K562 (cell line): ENCODE data around the gene SETD4. TPM values are rescaled to one million over a fixed set of nuclear protein-coding genes. Genes with fewer than 3 reads are reported as not detected.

Experiments
- ATAC-seq: fragments of 200-7000 bp; cut with Tn5 transposase; 3 replicates; pipeline ENCODE4 v1.9.1; 2020; ENCODE audit warnings: moderate library complexity
- BruUV-seq: library from RNA; stranded (reverse); fragments of 400-500 nt; replicated peaks from 2 replicates; lab custom pipeline; 2021; lab: Mats Ljungman, UMichigan
- CTCF ChIA-PET: fragments of 300-600 bp; formaldehyde crosslinking; extraction: SDS; loops from one replicate; lab custom pipeline; 2021; ENCODE audit warnings: low intra/inter-chr PET ratio; lab: Yijun Ruan, JAX
- POLR2A ChIA-PET: fragments of 300-600, 350-650 bp; sonication (Branson Sonifier 250); formaldehyde crosslinking; extraction: SDS; loops from one replicate; lab custom pipeline; 2021; ENCODE audit warnings: antibody characterized with exemption, inconsistent platforms; lab: Yijun Ruan, JAX
- DNase-seq, 4 experiments: peaks; one replicate each; pipeline versions ENCODE4 v3.0.0 to v3.0.0-alpha.2; 2011 to 2018; ENCODE audit warnings: low spot score in 3 of 4, mixed read lengths in 3 of 4; ENCODE audit errors: extremely low read depth in 1 of 4
- FAIRE-seq: peaks from 2 replicates; lab custom pipeline; 2011; peaks lifted over from hg19 to GRCh38; lab: Jason Lieb, UNC
- H2AFZ ChIP-seq: 2 replicates; pipeline ENCODE4 v1.6.0; 2011; ENCODE audit warnings: low read depth, low read length, control low read depth, inconsistent platforms
- H3K27ac ChIP-seq: fragments of 200-600 bp; 3 replicates; pipeline ENCODE4 v1.8.0; 2011; ENCODE audit warnings: low read depth, mild to moderate bottlenecking, control low read depth, inconsistent platforms, low read length, moderate library complexity, mixed read lengths; ENCODE audit errors: extremely low read depth
- H3K27me3 ChIP-seq, 2 experiments: fragments of 300-600 bp in 1 of 2; 2 replicates in 1 of 2; 3 replicates in 1 of 2; pipeline versions ENCODE4 v1.6.0 to v1.8.0; 2011; ENCODE audit warnings: inconsistent platforms in 2 of 2, low read length in 2 of 2, mild to moderate bottlenecking in 1 of 2, mixed read lengths in 1 of 2, moderate library complexity in 1 of 2; ENCODE audit not compliant: control insufficient read depth in 2 of 2, insufficient read depth in 2 of 2
- H3K36me3 ChIP-seq: fragments of 300-600 bp; 3 replicates; pipeline ENCODE4 v1.8.0; 2011; ENCODE audit warnings: mild to moderate bottlenecking, low read length, inconsistent platforms; ENCODE audit not compliant: control insufficient read depth, insufficient read depth
- H3K4me1 ChIP-seq, 2 experiments: fragments of 200-600 bp in 1 of 2; replicated peaks in 1 of 2; 2 replicates in 1 of 2; 3 replicates in 1 of 2; pipeline versions ENCODE4 v1.5.1 to v1.8.0; 2011; ENCODE audit warnings: inconsistent platforms in 2 of 2, low read length in 2 of 2, mild to moderate bottlenecking in 1 of 2, mixed read lengths in 1 of 2, moderate library complexity in 1 of 2; ENCODE audit not compliant: control insufficient read depth in 2 of 2, insufficient read depth in 2 of 2
- H3K4me2 ChIP-seq: 2 replicates; pipeline ENCODE4 v1.6.1; 2011; ENCODE audit warnings: low read length, control low read depth, inconsistent platforms, mixed read lengths; ENCODE audit not compliant: insufficient read depth
- H3K4me3 ChIP-seq: fragments of 200-600 bp; sonication (generic), shearing (Covaris generic); 2 replicates; pipeline ENCODE4 v1.5.1; 2016; ENCODE audit warnings: control low read depth, inconsistent platforms
- H3K79me2 ChIP-seq: fragments of 200-600 bp; 3 replicates; pipeline ENCODE4 v1.8.0; 2011; ENCODE audit warnings: low read length, inconsistent platforms; ENCODE audit not compliant: control insufficient read depth, insufficient read depth
- H3K9ac ChIP-seq, 2 experiments: 2 replicates each; pipeline versions ENCODE4 v1.6.0 to v1.6.1; 2011; ENCODE audit warnings: low read depth in 2 of 2, low read length in 2 of 2, control low read depth in 1 of 2, inconsistent platforms in 1 of 2, mild to moderate bottlenecking in 1 of 2, mixed read lengths in 1 of 2; ENCODE audit not compliant: insufficient read depth in 1 of 2
- H3K9me1 ChIP-seq: one replicate; pipeline ENCODE4 v1.6.0; 2011; ENCODE audit warnings: inconsistent platforms, mild to moderate bottlenecking, low read length, moderate library complexity; ENCODE audit not compliant: control insufficient read depth, insufficient read depth
- H3K9me3 ChIP-seq: replicated peaks from 2 replicates; pipeline ENCODE4 v1.5.1; 2011; ENCODE audit warnings: low read depth, low read length, inconsistent platforms; ENCODE audit not compliant: control insufficient read depth, insufficient read depth
- H4K20me1 ChIP-seq: replicated peaks from 2 replicates; pipeline ENCODE4 v1.6.1; 2011; ENCODE audit warnings: low read length, inconsistent platforms, mixed read lengths; ENCODE audit not compliant: control insufficient read depth, insufficient read depth
- CEBPB ChIP-seq: fragments of 450-650 bp; IDR thresholded peaks from 2 replicates; pipeline ENCODE4 v1.6.1; 2016; ENCODE audit warnings: missing genetic modification characterization, missing compliant biosample characterization
- CTBP1 ChIP-seq: fragments of 450-650 bp; IDR thresholded peaks from 2 replicates; pipeline ENCODE4 v1.6.1; 2016; ENCODE audit warnings: borderline replicate concordance
- CTCF ChIP-seq, 3 experiments: IDR thresholded peaks in 2 of 3; conservative IDR thresholded peaks in 1 of 3; 2 replicates each; pipeline ENCODE4 v1.5.1; 2011 to 2012; ENCODE audit warnings: low read length in 3 of 3, mild to moderate bottlenecking in 3 of 3, control low read depth in 2 of 3, improper control_type of control experiment in 1 of 3, inconsistent platforms in 1 of 3, low read depth in 1 of 3, mixed read lengths in 1 of 3, moderate library complexity in 1 of 3; ENCODE audit not compliant: insufficient read depth in 2 of 3
- JUND ChIP-seq, 2 experiments: IDR thresholded peaks; 2 replicates in 1 of 2; 3 replicates in 1 of 2; pipeline ENCODE4 v1.6.1; 2011; ENCODE audit warnings: borderline replicate concordance in 2 of 2, low read depth in 2 of 2, low read length in 2 of 2, improper control_type of control experiment in 1 of 2, missing biosample characterization in 1 of 2, missing genetic modification characterization in 1 of 2, missing genetic modification reagents in 1 of 2
- MCM3 ChIP-seq: fragments of 450-650 bp; IDR thresholded peaks from 2 replicates; pipeline ENCODE4 v1.6.1; 2016
- MECOM ChIP-seq: fragments of 250-450 bp; sonication (Bioruptor Pico); IDR thresholded peaks from 2 replicates; pipeline ENCODE4 v1.8.0; 2022; ENCODE audit warnings: inconsistent platforms
- MITF ChIP-seq: IDR thresholded peaks from 2 replicates; pipeline ENCODE4 v1.6.1; 2014; ENCODE audit warnings: antibody characterized with exemption
- MTF1 ChIP-seq: fragments of 250-450 bp; sonication (Bioruptor Pico); IDR thresholded peaks from 2 replicates; pipeline ENCODE4 v1.9.0; 2021; ENCODE audit warnings: moderate library complexity, mild to moderate bottlenecking, inconsistent platforms, borderline replicate concordance
- MYBL2 ChIP-seq, 2 experiments: fragments of 450-650 bp in 1 of 2; sonication (generic) in 1 of 2; formaldehyde crosslinking in 1 of 2; IDR thresholded peaks; 2 replicates each; pipeline versions ENCODE4 v1.6.1 to v1.8.1; 2017 to 2022; ENCODE audit warnings: borderline replicate concordance in 1 of 2, inconsistent platforms in 1 of 2, low read depth in 1 of 2, mild to moderate bottlenecking in 1 of 2, missing genetic modification reagents in 1 of 2, moderate library complexity in 1 of 2
- RB1 ChIP-seq: fragments of 450-650 bp; IDR thresholded peaks from 2 replicates; pipeline ENCODE4 v1.6.1; 2017; ENCODE audit warnings: low read depth, mild to moderate bottlenecking
- TEAD4 ChIP-seq, 2 experiments: sonication (generic) in 1 of 2; formaldehyde crosslinking in 1 of 2; IDR thresholded peaks; 2 replicates each; pipeline versions ENCODE4 v1.6.1 to v1.8.0; 2012 to 2022; ENCODE audit warnings: borderline replicate concordance in 1 of 2, inconsistent platforms in 1 of 2, low read length in 1 of 2, mild to moderate bottlenecking in 1 of 2, missing genetic modification reagents in 1 of 2
- TFAP4 ChIP-seq: sonication (generic); formaldehyde crosslinking; IDR thresholded peaks from 2 replicates; pipeline ENCODE4 v1.8.0; 2022; ENCODE audit warnings: missing genetic modification reagents, mild to moderate bottlenecking, moderate library complexity, borderline replicate concordance
- ZNF124 ChIP-seq: sonication (generic); formaldehyde crosslinking; IDR thresholded peaks from 2 replicates; pipeline ENCODE4 v1.8.1; 2022; ENCODE audit warnings: missing genetic modification reagents
- ZNF197 ChIP-seq: fragments of 200-800 bp; sonication (Bioruptor generic); IDR thresholded peaks from 2 replicates; pipeline ENCODE4 v1.6.1; 2016; ENCODE audit warnings: low read depth, missing genetic modification characterization, missing compliant biosample characterization
- WGBS: fragments of 100-300 bp; shearing (Covaris generic); methylation state at CpG from one replicate; pipeline ENCODE4 v1.1.6; 2016; ENCODE audit warnings: low coverage, mixed read lengths; ENCODE audit not compliant: insufficient coverage; ENCODE audit errors: missing lambda C conversion rate; 5-methylcytosine and 5-hydroxymethylcytosine counted together
- in situ Hi-C: fragments of 300-500 bp; cut with MboI; formaldehyde crosslinking; loops from 4 replicates; pipeline ENCODE4 v1.15.0; 2018; ENCODE audit warnings: inconsistent platforms, mixed read lengths
- intact Hi-C: fragments of 100-400 bp; cut with micrococcal nuclease; formaldehyde crosslinking; loops from 2 replicates; pipeline ENCODE4 v1.14.2; 2022
- polyA plus RNA-seq, 8 experiments: library from polyadenylated mRNA; depleted of rRNA in 4 of 8; stranded (reverse) in 5 of 8; unstranded in 3 of 8; fragments of >200 nt; fragmentation: Nextera tagmentation in 2 of 8; fragmentation: Illumina TruSeq in 1 of 8; extraction: Ambion mirVana in 2 of 8; extraction: Trizol in 1 of 8; gene quantifications; 2 replicates each; pipeline versions ENCODE4 v1.2.1 to v1.2.3, GENCODE V29; 2011 to 2014; ENCODE audit warnings: inconsistent platforms in 1 of 8, missing spikeins in 1 of 8
- total RNA-seq, 7 experiments: library from RNA; depleted of rRNA in 6 of 7; stranded (reverse); fragments of >200 nt in 6 of 7; fragmentation: Illumina TruSeq in 2 of 7; extraction: Trizol in 2 of 7; gene quantifications; 2 replicates each; pipeline versions ENCODE4 v1.2.1 to v1.2.3, GENCODE V29; 2011 to 2021; ENCODE audit warnings: low replicate concordance in 1 of 7

The SETD4 gene
- total and polyA plus RNA-seq, 9 of the 15 experiments (the other 6 are each of a cell fraction or from before 2014, with no cell fraction given): 16.1 to 51.3 (median 25.7) TPM

- intact Hi-C loops: loop anchor here (1.0 to 10.0 kb wide), 5 partner anchors 84 to 1336 kb away; no protein-coding TSS in a partner anchor
- H3K4me1 ChIP-seq: peaks cover 9 to 12% of the 10 kb centered on the region in 2 experiments; a peak in 3 of 5 replicates
- H3K27ac ChIP-seq: no peak overlapping the region
- FAIRE-seq (peak; percentile 97), DNase-seq (peak; percentile 83 to 88 (median 86)), ATAC-seq (peak; percentile 95)
- no peak overlapping the region for H2AFZ ChIP-seq
- CTCF ChIA-PET: interaction anchor here (0.6 to 1.9 kb wide), 3 partner anchors 1227 to 1335 kb away, joined by 3 to 14 read pairs (median 6); no protein-coding TSS in a partner anchor
- H4K20me1 ChIP-seq: no peaks in the 10 kb centered on the region
- no TSS peak for BruUV-seq
- H3K79me2 ChIP-seq: no peaks in the 10 kb centered on the region
- H3K36me3 ChIP-seq: no peaks in the 10 kb centered on the region
- WGBS: 11% methylated on average over 25 of the region's 25 CpGs
- POLR2A ChIA-PET: interaction anchor here (0.6 to 1.5 kb wide), 7 partner anchors 8 to 1335 kb away, joined by 3 to 6 read pairs (median 3); no protein-coding TSS in a partner anchor
- in situ Hi-C loops: loop anchor here (5.0 kb wide), 1 partner anchor 79 kb away; no protein-coding TSS in a partner anchor
- no peak overlapping the region for H3K4me2 ChIP-seq
- H3K27me3 ChIP-seq: peaks cover 14 to 21% of the 10 kb centered on the region in 2 experiments; a peak in 4 of 5 replicates
- H3K9ac ChIP-seq: no peak overlapping the region
- no peak overlapping the region for H3K4me3 ChIP-seq
- H3K9me1 ChIP-seq: no peaks in the 10 kb centered on the region
- H3K9me3 ChIP-seq: no peaks in the 10 kb centered on the region
- TF ChIP-seq CEBPB (tag): 0 out of 2 replicates have a peak, but pooled peaks have one; percentile 6
- peak; percentile 62; the same call in 1 of the 2 replicates for TF ChIP-seq RB1
- peak; percentile 63; the same call in 1 of the 2 replicates for TF ChIP-seq CTBP1
- TF ChIP-seq MCM3: no peak
- no peak for TF ChIP-seq MECOM
- TF ChIP-seq CTCF (IDR thresholded peaks at IDR 0.05 in 2 of 3, conservative IDR thresholded peaks at IDR 0.05 in 1 of 3; ENCODE audit: insufficient read depth in 2 of 3, low read depth in 1 of 3, low read length in 3 of 3): peak; percentile 93 to 99 (median 98)
- no peak for TF ChIP-seq MITF
- TF ChIP-seq TEAD4 (IDR thresholded peaks at IDR 0.05; ENCODE audit: low read length): 0 out of 2 replicates have a peak, but pooled peaks have one; percentile 24
- TF ChIP-seq TEAD4 (CRISPR knock-in tag; IDR thresholded peaks at IDR 0.05; ENCODE audit: borderline replicate concordance): no peak
- TF ChIP-seq TFAP4: peak; percentile 25; the same call in 1 of the 2 replicates
- no peak for TF ChIP-seq ZNF124 (CRISPR knock-in tag)
- TF ChIP-seq MTF1 (CRISPR knock-in tag): no peak
- no peak for TF ChIP-seq MYBL2 (IDR thresholded peaks at IDR 0.05; ENCODE audit: low read depth)
- TF ChIP-seq MYBL2 (CRISPR knock-in tag; IDR thresholded peaks at IDR 0.05; ENCODE audit: borderline replicate concordance): no peak
- no peak for TF ChIP-seq ZNF197
- peak; percentile 40; the same call in 1 of the 2 replicates for TF ChIP-seq JUND (IDR thresholded peaks at IDR 0.05; ENCODE audit: borderline replicate concordance, low read depth, low read length)
- TF ChIP-seq JUND (tag; IDR thresholded peaks at IDR 0.05; ENCODE audit: borderline replicate concordance, low read depth, low read length): no peak
These were observed 31.9 kb downstream of the SETD4 start for GRCh38 chr21:36028127-36029069.
